OCI-LY7 (cell line): Measurements from ENCODE around the gene BMP8A. TPM values are rescaled to one million over a fixed set of nuclear protein-coding genes. Genes with fewer than 3 reads are reported as not detected.
"Not testable (repeated sequence)": the region's sequence is repeated elsewhere in the genome, so short reads cannot be mapped to it uniquely, and the experiment has no call there.

Source experiments
- BruUV-seq: library from RNA; stranded (reverse); fragments of 400-500 nt; replicated peaks from 2 replicates; lab custom pipeline; 2021; lab: Mats Ljungman, UMichigan
- CTCF ChIA-PET: fragments of 300-600 bp; sonication (Branson Sonifier 250); formaldehyde crosslinking; loops from one replicate; lab custom pipeline; 2022; ENCODE audit warnings: antibody characterized with exemption; ENCODE audit not compliant: unreplicated experiment; lab: Charles Lee
- POLR2A ChIA-PET: fragments of 300-600 bp; sonication (Branson Sonifier 250); formaldehyde crosslinking; loops from one replicate; lab custom pipeline; 2022; ENCODE audit warnings: antibody characterized with exemption; lab: Charles Lee
- DNase-seq: peaks from one replicate; pipeline ENCODE4 v3.0.0-alpha.2; 2015; ENCODE audit warnings: low spot score
- H2AFZ ChIP-seq: fragments of 200-600 bp; sonication (generic), shearing (Covaris generic); 2 replicates; pipeline ENCODE4 v1.6.1; 2014; ENCODE audit warnings: mild to moderate bottlenecking, antibody characterized with exemption, low read length, moderate library complexity
- H3K27ac ChIP-seq: fragments of 200-600 bp; sonication (generic); 2 replicates; pipeline ENCODE4 v1.5.1; 2014; ENCODE audit warnings: mixed run types, low read depth, mild to moderate bottlenecking, moderate library complexity, low read length, inconsistent platforms; ENCODE audit not compliant: poor library complexity, severe bottlenecking
- H3K36me3 ChIP-seq: fragments of 200-600 bp; sonication (generic); 2 replicates; pipeline ENCODE4 v1.6.1; 2014; ENCODE audit warnings: mild to moderate bottlenecking, antibody characterized with exemption, low read length, moderate library complexity, mixed read lengths; ENCODE audit not compliant: insufficient read depth
- H3K4me1 ChIP-seq: fragments of 200-600 bp; sonication (generic); 2 replicates; pipeline ENCODE4 v1.5.1; 2014; ENCODE audit warnings: mild to moderate bottlenecking, low read length; ENCODE audit not compliant: insufficient read depth, poor library complexity, severe bottlenecking
- H3K4me2 ChIP-seq: fragments of 200-600 bp; sonication (generic); 2 replicates; pipeline ENCODE4 v1.6.1; 2014; ENCODE audit warnings: mild to moderate bottlenecking, low read length
- H3K4me3 ChIP-seq: fragments of 200-600 bp; sonication (generic); 2 replicates; pipeline ENCODE4 v1.5.1; 2014; ENCODE audit warnings: mild to moderate bottlenecking, low read depth, low read length; ENCODE audit not compliant: poor library complexity, severe bottlenecking
- H3K79me2 ChIP-seq: fragments of 200-600 bp; sonication (generic); 2 replicates; pipeline ENCODE4 v1.6.1; 2016; ENCODE audit warnings: low read depth, mild to moderate bottlenecking, low read length, moderate library complexity, mixed read lengths; ENCODE audit not compliant: insufficient read depth
- H3K9me2 ChIP-seq: fragments of 200-600 bp; sonication (generic); 2 replicates; pipeline ENCODE4 v1.6.1; 2016; ENCODE audit warnings: mild to moderate bottlenecking, low read length, mixed read lengths; ENCODE audit not compliant: insufficient read depth
- H3K9me3 ChIP-seq: fragments of 200-600 bp; sonication (generic); 2 replicates; pipeline ENCODE4 v1.6.1; 2014; ENCODE audit warnings: mild to moderate bottlenecking, mixed run types, low read length, mixed read lengths
- H4K20me1 ChIP-seq: fragments of 200-600 bp; sonication (generic); 2 replicates; pipeline ENCODE4 v1.6.1; 2014; ENCODE audit warnings: mild to moderate bottlenecking, antibody characterized with exemption, low read length, moderate library complexity, mixed read lengths; ENCODE audit not compliant: insufficient read depth
- intact Hi-C: fragments of 100-400 bp; cut with micrococcal nuclease; formaldehyde crosslinking; loops from one replicate; pipeline ENCODE4 v1.10.0; 2022; ENCODE audit not compliant: unreplicated experiment
- total RNA-seq, 2 experiments: library from RNA; depleted of rRNA in 1 of 2; stranded (reverse); fragments of >200 nt in 1 of 2; shearing (Covaris generic) in 1 of 2; gene quantifications; 2 replicates each; pipeline ENCODE4 v1.2.3, GENCODE V29; 2014 to 2022

Gene BMP8A
- total RNA-seq, 2 experiments from 2014 or later: 0.32 to 0.44 TPM

DNA sequence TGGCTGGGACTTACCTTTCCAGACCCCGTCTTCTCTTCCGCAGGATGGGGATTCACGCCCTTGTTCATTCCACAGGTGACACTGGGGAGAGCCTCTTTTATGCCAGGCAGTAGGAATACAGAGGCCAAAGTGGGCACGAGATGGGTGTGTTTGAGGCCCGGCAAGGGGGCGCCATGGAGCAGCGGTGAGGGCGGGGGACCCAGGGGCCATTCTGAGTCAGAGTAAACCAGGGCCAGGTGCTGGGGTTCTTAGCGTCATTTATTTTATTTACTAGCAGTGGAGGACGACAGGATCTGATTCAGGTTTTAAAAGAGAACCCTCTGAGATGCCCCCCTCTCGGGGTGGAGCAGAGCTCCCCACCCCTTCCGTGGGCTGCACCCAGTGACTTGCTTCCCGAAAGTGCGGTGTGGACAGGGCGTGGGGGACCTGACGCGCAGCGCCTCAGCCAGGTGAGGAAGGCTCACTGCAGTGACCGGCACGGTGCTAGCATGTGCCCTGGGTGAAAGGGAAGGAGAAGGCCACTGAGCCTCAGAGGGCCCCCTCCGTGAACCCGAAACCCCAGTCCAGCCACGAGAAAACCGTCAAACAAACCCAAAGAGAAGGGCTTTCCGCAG, 20.9 kb downstream of the BMP8A start:
- CTCF ChIA-PET, H3K36me3 ChIP-seq, POLR2A ChIA-PET, H3K27ac ChIP-seq, H3K9me2 ChIP-seq, H3K79me2 ChIP-seq, H2AFZ ChIP-seq, DNase-seq, BruUV-seq, H4K20me1 ChIP-seq, intact Hi-C loops, H3K4me2 ChIP-seq, H3K9me3 ChIP-seq, H3K4me3 ChIP-seq: not testable (repeated sequence)
- H3K4me1 ChIP-seq: peaks cover 21% of the 10 kb centered on the region

DNA sequence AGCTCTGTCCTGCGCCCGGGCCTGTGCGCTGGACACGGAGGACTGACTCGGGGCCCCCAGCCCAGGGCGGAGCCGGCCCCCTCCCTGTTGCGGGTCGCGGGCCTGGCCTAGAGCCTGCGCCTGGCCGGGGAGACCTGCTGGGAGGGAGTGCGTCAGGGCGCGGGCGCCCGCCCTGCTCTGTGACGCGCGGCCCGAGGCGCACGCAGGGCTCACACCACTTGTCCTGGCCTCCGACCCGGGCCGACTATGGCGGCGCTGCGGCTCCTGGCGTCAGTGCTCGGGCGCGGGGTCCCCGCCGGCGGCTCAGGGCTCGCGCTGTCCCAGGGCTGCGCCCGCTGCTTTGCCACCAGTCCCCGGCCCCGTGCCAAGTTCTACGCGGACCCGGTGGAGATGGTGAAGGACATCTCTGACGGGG, 23.3 kb downstream of the BMP8A start:
- POLR2A ChIA-PET, DNase-seq, H3K4me1 ChIP-seq: not testable (repeated sequence)

DNA sequence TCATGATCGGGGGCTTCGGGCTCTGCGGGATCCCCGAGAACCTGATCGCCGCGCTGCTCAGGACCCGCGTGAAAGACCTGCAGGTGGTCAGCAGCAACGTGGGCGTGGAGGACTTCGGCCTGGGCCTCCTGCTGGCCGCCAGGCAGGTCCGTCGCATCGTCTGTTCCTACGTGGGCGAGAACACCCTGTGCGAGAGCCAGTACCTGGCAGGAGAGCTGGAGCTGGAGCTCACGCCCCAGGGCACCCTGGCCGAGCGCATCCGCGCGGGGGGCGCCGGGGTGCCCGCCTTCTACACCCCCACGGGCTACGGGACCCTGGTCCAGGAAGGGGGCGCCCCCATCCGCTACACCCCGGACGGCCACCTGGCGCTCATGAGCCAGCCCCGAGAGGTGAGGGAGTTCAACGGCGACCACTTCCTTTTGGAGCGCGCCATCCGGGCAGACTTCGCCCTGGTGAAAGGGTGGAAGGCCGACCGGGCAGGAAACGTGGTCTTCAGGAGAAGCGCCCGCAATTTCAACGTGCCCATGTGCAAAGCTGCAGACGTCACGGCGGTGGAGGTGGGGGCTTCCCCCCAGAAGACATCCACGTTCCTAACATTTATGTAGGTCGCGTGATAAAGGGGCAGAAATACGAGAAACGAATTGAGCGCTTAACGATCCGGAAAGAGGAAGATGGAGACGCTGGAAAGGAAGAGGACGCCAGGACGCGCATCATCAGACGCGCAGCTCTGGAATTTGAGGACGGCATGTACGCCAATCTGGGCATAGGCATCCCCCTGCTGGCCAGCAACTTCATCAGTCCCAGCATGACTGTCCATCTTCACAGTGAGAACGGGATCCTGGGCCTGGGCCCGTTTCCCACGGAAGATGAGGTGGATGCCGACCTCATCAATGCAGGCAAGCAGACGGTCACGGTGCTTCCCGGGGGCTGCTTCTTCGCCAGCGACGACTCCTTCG, 24.0 kb downstream of the BMP8A start:
- CTCF ChIA-PET, intact Hi-C loops, H2AFZ ChIP-seq, H3K27ac ChIP-seq, H3K79me2 ChIP-seq, H3K9me3 ChIP-seq, BruUV-seq, DNase-seq, H3K9me2 ChIP-seq, H3K36me3 ChIP-seq, H4K20me1 ChIP-seq, H3K4me2 ChIP-seq, H3K4me3 ChIP-seq, POLR2A ChIA-PET, H3K4me1 ChIP-seq: not testable (repeated sequence)

More for the DNA sequence above, 23.3 kb downstream of the BMP8A start:
- H3K36me3 ChIP-seq, H3K9me3 ChIP-seq, H4K20me1 ChIP-seq, H3K27ac ChIP-seq, H3K9me2 ChIP-seq, H3K4me3 ChIP-seq, H3K79me2 ChIP-seq, H2AFZ ChIP-seq, BruUV-seq, intact Hi-C loops, CTCF ChIA-PET, H3K4me2 ChIP-seq: not testable (repeated sequence)

DNA sequence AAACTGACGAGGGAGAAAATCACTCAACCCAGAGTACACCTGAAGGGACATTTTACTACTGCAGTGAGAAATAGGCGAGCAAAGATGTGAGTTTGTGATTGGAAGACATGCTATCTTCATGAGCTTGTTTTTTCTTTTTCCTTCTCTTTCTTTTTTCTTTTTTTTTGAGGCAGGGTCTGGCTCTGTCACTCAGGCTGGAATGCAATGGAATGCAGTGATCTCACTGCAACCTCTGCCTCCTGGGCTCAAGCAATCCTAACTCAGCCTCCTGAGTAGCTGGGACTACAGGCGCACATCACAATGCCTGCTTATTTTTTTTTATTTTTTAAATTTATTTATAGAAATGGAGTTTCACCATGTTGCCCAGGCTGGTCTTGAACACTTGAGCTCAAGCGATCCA, 25.4 kb downstream of the BMP8A start:
- DNase-seq, H4K20me1 ChIP-seq, H3K4me1 ChIP-seq, H3K9me2 ChIP-seq, POLR2A ChIA-PET, H3K4me2 ChIP-seq, H2AFZ ChIP-seq, intact Hi-C loops, H3K27ac ChIP-seq, CTCF ChIA-PET, BruUV-seq, H3K4me3 ChIP-seq, H3K36me3 ChIP-seq, H3K9me3 ChIP-seq, H3K79me2 ChIP-seq: not testable (repeated sequence)

DNA sequence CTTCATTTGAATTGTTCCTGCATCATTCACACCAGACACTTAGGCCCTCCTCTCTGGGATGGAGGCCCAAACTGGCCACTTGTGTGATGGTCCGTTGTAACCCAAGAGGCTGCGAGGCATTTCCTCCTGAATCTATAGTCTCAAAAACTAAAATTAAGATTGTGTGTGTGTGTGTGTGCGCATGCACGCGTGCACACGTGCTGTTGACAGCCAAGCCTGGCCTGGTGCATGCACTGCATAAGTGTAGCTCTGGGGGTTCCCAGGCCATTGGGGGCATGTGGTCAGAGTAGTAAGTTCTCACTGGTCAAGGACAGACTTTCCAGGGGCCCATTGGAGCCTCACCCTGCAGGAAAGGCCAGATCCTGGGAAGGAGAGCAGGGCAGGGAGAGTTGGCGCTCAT, 26.5 kb downstream of the BMP8A start:
- H3K9me2 ChIP-seq, H3K27ac ChIP-seq, H3K4me1 ChIP-seq, H4K20me1 ChIP-seq, H3K9me3 ChIP-seq, CTCF ChIA-PET, POLR2A ChIA-PET, H2AFZ ChIP-seq, BruUV-seq, H3K4me2 ChIP-seq, H3K36me3 ChIP-seq, H3K79me2 ChIP-seq, DNase-seq, intact Hi-C loops, H3K4me3 ChIP-seq: not testable (repeated sequence)

DNA sequence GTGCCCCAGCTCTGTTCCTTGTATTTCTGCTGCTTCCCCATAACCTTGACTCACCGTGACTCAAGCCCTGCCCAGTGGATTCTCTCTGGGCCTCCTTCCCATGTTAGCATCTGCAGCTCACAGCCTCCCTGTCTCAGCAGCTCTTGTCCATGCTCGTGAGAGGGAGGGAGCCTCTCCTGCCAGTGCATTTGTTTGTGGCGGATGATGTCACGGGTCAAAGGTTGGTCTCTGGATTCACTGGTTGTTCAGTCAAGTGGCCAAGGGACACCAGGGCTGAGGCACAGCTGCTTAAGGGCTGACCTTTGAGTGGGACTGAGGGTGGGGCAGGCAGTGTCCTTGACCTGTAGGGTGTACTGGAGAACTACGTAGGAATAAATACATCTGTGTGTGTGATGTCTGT, 27.9 kb downstream of the BMP8A start:
- intact Hi-C loops, H3K4me1 ChIP-seq, H3K4me2 ChIP-seq, H3K4me3 ChIP-seq, POLR2A ChIA-PET, H3K27ac ChIP-seq, H4K20me1 ChIP-seq, BruUV-seq, H2AFZ ChIP-seq, CTCF ChIA-PET, H3K79me2 ChIP-seq, DNase-seq, H3K36me3 ChIP-seq, H3K9me3 ChIP-seq, H3K9me2 ChIP-seq: not testable (repeated sequence)
